GM21717 (cell line): ENCODE results near the gene FILIP1.
"Not testable (repeated sequence)": the region's sequence is repeated elsewhere in the genome, so short reads cannot be mapped to it uniquely, and the experiment has no call there.

ENCODE experiments used
- ATAC-seq: cut with Tn5 transposase; IDR thresholded peaks from one replicate; pipeline ENCODE4 v1.9.1; 2021; ENCODE audit warnings: mild to moderate bottlenecking, moderate library complexity; ENCODE audit not compliant: unreplicated experiment

The FILIP1 gene

DNA sequence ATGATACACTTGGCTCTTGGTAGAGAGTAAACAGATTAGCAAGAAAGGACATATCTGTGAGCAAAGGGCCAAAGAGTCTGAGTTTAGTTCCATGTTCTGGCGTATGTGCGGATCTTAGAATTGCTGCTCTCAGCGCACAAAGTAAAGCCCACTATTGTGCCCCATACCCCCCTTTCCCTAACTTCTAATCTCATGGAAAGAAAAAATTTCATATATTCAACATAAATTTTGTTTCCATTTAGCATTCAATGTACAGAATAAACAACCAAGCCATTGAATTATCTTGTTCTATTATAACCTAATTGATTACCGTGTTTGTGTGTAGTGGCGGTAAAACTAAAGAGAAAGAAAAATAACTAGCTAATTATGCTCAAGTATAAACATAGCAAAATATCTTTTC lies 30.5 kb downstream of the FILIP1 start:
- ATAC-seq = no peak

DNA sequence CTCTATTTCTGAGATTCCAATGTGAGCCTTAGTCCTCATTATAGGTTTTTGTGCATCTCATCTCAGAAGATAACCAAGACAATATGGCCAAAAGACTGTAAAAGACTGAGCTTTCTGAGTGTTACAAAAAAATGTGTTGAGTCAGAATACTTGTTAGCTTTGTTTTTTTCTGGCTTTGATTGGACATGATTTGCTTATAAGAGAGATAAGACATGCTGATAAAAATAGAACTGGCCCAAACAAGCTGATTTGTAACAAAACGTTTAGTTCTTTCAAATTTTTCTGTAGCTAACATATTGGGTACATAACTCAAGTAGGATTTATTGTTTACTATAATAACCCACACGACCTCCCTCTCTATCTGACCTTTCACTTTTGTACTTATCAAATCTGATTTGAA lies 32.9 kb downstream of the FILIP1 start:
- no peak for ATAC-seq

DNA sequence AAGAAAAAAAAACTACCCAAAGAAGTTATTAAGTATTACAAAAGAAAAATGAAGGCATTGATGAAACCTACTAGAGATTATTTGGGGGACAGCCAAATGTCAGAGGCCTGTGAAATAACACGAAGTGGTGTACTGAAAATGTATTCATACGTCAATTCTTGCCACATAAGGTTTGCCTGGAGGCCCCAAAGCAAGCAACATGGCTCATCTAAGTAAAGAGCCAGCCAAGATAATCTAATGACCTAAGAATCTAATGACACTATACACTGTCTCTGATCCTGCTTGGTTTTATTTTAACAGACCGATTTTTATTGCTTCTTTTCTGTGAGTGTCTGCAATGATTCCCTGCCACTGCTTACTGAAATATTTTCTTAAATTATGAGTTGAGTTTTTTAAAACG lies 34.7 kb downstream of the FILIP1 start:
- no peak for ATAC-seq

DNA sequence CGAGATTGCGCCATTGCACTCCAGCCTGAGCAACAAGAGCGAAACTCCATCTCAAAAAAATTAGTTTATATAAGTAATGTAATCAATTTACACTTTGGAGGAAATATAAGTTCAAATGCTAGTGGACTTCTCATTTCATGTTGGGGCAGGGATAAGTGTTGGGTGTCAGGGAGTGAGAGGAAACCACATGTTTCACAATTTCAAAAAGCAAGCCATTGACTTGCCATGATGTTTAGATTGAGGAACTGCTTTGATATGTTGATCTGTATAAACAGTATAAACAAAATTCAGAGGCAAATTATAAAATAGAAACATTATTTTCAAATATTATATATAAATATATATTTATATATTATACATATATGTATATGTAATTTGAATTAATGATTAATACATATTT lies 42.7 kb downstream of the FILIP1 start:
- ATAC-seq = no peak

DNA sequence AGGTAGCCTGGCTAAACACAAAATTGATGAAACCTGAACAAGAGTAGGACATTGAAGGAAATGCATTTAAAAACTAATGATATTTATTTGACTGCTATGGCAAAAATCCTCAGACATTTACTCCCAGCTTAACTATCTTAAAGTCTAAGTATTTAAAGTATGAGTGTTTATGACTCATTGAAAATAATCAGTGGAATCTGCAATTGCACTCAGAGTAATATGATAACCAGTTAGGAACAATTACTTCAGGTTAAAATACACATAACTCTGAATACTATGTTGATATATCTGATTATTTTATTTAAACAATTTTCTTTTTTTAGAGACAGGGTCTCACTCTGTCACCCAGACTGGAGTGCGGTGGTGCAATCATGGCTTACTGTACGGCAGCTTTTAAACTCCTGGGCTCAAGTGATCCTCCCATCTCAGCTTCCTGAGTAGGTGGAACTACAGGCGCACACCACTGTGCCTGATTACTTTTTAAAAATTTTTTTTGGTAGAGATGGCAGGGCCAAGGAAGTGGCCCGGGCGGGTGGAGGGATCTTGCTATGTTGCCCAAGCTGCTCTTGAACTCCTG lies 43.9 kb downstream of the FILIP1 start:
- no peak for ATAC-seq

DNA sequence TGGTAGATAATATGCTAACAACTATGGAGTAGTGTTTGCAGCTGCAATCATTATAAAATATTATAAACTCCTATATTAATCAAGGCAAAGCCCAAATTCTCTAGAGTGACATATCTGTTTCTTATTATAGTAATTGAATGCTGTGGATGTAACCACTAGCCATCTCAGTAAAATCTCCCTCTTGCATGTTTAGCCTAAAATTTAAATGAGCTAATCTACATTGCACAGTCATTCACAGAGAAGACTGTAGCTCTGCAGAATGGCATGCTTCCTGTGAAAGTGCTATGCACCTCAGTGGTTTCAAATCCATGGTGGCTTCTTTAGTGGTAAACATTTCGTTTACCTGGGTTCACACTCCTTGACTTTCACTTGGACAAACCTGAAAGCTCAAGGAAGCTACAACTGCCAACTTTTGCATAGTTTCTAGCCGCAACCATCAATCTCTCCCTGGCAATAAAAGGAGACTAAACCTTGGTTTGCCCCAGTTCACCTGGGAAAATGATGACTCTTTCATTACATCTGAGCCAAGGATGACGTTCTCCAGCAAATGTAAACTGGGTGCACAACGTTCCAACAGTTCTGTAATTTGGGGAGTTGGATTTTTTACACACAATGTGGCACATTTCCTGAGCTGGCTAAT lies 47.2 kb downstream of the FILIP1 start:
- ATAC-seq = no peak

DNA sequence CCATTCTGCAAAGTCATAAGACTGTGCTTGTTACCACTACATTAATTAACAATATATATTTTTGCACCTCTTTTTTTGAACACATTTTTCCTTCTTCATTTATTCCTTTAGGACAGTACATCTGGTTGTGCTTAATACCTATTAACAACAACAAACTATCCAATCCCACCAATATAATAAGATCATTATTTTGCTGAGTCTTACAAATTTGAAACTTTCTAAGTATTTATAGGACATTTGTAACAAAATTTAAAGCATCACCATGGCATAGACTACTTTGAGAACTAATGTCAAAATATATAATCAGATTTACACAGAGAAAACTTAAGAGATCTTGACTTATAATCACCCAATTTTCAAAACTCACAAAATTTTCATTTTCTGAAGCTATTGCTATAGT lies 47.9 kb downstream of the FILIP1 start:
- ATAC-seq = no peak

DNA sequence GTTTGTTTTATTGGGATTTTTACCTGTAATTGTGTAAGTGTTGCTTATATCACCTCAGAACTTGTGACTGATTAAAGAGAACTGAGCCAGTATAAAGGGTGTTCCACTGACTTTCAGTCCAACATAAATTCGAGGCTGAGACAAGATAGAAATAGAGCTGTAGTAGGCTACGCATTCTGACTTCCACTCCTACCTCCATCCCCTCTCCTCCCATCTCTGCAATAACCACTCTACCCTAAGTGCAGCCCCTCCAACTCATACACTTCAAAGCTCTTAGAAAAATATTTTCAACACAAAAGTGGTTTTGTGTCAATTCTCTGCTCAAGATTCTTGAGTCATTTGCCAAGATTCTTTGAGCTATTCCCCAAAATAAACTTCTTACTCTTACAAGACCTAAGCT lies 48.7 kb downstream of the FILIP1 start:
- no peak for ATAC-seq

DNA sequence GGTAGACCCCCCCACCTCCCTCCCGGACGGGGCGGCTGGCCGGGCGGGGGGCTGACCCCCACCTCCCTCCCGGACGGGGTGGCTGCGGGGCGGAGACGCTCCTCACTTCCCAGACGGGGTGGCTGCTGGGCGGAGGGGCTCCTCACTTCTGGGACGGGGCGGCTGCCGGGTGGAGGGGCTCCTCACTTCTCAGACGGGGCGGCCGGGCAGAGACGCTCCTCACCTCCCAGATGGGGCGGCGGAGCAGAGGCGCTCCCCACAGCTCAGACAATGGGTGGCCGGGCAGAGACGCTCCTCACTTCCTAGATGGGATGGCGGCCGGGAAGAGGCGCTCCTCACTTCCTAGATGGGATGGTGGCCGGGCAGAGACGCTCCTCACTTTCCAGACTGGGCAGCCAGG lies 51.7 kb downstream of the FILIP1 start:
- ATAC-seq = not testable (repeated sequence)

DNA sequence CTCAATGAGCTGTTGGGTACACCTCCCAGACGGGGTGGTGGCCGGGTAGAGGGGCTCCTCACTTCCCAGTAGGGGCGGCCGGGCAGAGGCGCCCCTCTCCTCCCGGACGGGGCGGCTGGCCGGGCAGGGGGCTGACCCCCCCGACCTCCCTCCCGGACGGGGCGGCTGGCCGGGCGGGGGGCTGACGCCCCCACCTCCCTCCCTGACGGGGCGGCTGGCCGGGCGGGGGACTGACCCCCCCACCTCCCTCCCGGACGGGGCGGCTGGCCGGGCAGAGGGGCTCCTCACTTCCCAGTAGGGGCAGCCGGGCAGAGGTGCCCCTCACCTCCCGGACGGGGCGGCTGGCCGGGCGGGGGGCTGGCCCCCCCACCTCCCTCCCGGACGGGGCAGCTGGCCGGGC lies 52.1 kb downstream of the FILIP1 start:
- ATAC-seq = not testable (repeated sequence)

DNA sequence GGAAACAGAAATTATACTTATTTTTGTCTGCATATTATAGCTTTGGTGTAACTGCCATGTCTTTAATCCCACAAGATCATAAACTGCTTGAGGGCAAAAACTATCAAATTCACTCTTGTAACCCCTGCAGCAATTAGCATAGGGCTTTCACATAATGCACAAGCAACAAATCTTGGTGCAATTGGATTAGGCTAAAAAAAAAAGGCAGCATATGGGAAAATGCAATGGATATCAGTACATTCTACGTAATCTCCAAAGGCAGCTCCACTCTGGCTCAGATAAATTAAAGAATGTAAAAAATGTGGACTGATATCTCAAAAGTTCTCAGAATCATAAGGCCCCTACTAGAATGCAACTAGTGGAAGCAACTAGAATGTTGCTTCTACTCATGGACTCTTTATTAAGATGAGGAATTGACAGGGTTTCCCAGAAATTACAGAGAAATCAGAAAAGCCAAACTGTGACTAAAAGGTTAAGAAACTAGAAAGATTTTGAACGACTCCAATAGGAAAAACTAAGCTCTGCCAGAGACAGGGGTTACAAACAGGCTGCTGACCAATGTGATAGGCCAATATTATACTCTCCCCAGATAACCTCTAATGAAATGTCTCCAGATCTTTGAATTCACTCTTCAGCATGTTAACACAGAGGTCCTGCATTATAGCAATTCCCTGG lies 55.0 kb downstream of the FILIP1 start:
- no peak for ATAC-seq

DNA sequence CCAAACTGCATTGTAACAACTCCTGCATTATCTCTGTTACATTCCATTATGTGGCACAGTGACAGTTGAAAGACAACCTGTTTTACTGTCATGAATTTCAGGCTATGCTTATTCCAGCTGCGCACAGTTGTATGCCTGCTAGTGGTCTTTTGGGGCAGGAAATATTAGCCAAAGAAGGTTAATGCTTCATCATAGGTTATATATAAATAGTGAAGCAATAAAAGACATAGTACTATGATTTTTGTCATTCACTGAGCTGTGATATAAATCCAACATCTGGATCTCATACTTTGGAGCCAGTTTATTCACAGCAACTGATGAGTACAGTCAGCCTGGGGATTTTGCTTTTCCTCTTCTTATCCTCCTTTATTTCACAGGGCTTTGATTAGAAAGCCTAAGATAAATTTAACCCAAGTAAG lies 55.6 kb downstream of the FILIP1 start:
- no peak for ATAC-seq

DNA sequence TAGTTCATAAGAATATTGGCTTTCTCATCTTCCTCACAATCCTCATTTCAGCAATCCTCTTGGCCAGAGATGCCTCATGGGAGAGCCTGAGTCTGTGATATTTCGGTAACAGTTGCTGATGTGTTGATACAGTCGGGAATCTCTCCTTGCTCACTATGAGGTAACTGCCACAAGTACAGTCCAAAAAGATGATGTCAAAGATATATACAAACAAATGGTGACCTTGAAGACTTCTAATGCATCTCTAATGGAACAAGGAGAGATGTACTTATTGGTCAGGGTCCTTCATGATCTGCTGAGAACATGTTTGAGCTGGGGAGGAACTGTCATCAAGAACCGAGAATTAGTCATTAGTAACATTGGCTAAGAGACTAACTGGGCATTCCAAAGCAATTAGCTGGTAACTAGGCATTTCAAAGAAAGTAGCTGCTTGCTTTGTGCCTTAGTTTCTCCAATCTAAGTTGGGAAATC lies 56.1 kb downstream of the FILIP1 start:
- no peak for ATAC-seq

DNA sequence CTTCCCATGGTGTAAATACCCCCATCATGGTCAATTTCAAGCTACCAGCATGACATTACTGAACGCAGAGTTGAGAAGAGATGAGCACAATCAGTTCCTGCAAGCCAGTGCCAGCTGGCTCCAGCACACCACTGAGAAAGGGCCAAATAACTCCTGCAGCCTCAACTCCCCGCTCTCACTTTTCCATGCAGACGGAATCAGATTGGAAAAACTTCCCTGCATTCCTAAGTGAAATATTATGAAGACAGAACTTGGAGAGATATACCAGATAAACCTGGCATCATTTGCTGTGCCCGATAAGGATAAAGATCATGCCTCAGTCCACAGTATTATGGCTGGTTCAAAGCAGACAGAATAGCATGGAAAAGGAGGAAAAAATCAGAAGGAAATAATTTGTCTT lies 56.7 kb downstream of the FILIP1 start:
- no peak for ATAC-seq

DNA sequence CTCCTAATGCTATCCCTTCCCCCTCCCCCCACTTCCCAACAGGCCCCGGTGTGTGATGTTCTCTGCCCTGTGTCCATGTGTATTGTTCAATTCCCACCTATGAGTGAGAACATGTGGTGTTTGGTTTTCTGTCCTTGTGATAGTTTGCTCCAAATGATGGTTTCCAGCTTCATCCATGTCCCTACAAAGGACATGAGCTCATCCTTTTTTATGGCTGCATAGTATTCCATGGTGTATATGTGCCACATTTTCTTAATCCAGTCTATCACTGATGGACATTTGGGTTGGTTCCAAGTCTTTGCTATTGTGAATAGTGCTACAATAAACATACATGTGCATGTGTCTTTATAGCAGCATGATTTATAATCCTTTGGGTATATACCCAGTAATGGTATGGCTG lies 60.8 kb downstream of the FILIP1 start:
- not testable (repeated sequence) for ATAC-seq

DNA sequence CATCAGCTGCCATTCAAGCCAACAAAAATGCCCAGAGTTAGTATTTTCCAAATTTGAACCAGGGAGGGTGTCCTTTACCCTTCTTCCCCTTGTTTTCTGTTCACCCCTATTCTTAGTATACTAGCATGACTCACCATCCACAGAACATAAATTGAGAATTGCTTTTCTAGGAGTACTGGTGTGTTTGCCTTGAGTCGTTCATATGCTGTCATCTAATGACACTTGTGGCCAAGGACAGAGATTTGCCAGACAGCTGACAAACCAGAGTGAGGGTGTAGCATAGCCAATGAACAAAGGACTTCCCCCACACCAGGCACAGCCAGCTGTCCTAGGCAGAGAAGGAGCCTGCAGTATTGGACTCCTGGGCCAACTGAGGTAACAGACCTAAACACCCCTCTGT lies 62.2 kb downstream of the FILIP1 start:
- no peak for ATAC-seq

DNA sequence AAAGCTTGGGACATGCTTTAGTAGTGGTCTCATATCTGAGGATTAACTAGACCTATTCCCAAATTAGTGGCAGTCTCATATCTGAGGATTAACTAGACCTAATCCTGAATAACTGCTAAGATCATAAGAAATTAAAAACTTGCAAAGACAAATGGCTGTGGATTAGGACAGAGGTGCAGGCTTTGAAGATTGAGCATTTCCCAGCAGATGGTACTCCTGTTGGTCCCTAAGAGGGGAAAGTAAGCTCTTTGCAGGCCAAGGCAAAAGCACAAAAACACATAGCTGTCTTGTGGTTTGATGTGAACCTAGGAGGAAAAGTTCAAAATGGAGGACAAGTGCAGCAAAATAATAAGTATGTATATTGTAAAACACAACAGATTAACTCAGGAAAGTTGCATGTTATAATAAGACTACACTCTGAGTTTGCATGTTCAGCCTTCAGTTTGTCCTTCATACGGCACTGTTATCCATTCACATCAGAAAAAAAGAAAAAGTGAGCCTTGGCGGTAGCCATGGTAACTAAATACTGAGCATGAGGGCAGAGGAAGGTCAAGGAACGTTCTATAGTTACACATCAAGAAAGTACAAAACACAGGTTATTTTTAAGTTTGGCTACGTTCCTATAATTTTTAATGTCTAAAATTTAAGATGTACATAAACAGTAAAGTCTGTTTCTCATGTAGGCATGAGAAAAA lies 62.8 kb downstream of the FILIP1 start:
- no peak for ATAC-seq

DNA sequence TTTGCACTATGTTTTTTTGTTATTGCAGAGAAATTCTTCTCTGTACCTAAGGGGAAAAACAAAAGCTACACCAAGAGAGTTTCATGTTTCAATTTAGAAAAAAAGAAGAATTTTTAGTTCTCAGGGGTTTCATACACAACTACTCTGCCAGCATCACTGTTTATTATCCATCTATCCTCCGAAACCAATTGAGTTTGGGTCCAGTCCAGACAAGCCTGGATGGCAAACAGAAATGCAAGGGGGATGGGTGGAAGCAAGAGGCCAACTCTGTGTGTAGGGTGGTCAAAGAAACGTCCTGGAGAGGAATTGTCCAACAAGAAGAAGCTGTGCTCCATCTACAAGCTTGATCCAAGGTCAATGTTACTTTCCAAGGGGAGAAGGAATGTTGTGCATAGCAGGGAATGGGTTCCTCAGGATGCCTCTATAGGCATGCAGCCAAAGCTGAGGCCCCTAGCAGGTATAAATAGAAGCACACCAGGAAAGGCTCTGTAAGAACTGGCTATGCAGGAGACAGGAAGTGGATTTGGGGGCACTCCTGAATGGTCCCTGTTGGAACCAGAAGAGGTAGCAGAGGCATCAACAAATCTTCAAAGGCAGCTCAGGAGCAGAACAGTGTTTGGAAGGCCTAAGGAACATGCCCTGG lies 64.4 kb downstream of the FILIP1 start:
- no peak for ATAC-seq

DNA sequence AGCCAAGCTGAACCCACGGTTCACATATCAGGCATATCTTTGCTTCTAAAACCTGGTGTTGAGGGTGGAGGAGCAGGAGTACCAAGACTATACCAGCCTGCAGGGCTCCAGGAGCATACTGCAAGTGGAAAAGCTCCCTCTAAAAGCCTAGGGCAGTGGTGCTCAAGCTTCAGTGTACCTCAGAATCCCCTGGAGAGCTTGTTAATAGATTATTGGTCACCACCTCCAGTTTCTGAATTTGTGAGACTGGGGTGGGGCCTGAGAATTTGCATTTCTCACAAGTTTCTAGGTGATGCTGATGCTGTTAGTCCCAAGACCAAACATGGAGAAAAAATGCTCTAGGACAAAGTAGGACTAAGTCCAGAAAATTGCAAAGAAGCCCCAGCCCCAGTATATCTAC lies 65.4 kb downstream of the FILIP1 start:
- no peak for ATAC-seq

DNA sequence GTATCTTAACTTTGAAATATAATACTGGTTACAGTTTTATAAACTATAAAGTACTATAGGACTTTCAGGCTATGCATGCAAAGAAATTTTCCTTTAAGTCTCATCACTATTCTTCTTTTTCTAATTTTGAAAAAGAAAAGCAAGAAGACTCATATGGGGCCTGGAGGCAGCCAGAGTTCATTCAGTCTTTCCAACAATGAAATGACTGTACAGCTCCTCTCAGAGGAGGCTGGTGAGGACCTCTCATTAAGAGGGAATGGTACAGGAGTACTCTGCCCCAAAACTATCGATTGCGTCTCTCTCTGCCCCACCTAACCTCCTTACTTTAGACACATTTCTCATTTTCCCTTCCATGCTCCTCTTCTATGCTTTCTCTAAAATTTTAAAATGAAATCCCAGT lies 66.3 kb downstream of the FILIP1 start:
- no peak for ATAC-seq
